SU-DHL-6 (cell line): Measurements from ENCODE around the gene MRPL14.

Source experiments
- EZH2phosphoT487 ChIP-seq: fragments of 200-600 bp; sonication (generic), shearing (Covaris generic); conservative IDR thresholded peaks from 2 replicates; pipeline ENCODE4 v1.6.1; 2018; ENCODE audit warnings: mild to moderate bottlenecking, antibody characterized with exemption, low read length, moderate library complexity, mixed read lengths
- TF ChIP-seq, protein P1 (sequence below): fragments of 200-600 bp; sonication (generic); IDR thresholded peaks from one replicate; pipeline ENCODE4 v1.5.1; 2017; ENCODE audit warnings: antibody characterized with exemption, mild to moderate bottlenecking, low read length, moderate library complexity; ENCODE audit not compliant: insufficient read depth, poor library complexity, severe bottlenecking

DNA sequence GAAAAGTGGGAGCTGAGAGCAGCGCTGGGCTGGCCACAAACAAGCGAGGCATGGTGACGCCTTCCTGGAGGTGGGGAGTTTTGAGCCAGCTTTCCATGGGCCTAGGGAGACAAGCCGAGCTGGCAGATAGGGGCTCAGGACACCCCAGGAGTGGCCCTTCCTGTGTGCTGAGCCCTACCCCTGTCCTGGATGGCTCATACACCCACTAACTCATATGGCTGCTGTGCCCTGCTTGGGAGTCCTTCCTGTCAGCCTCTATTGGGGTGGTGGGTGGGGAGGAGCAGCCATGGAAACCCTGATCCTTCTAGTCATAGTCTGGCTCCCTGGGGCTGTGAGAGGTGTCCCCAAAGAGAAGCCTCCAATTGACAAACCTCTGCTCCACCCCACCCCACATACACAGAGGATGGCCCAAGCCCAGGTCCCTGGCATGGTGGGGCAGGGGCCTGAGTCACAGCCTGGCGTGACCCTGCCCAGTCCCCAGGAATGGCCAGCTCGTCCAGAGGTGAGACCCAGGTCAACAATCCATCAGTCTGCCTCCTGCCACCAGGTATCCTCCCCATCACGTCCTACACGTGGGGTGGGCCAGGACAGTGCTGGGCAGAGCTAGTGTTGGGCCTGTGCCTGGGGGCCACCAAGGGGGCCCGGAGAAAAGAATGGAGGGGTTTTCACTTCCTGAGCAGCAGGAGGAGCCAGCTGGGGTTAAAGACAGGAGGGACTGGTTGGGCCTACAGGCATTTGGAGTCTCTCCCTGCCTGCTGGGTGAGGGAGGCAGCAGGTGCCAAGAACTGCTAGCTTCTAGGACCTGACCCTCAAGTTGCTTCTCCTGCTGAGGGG is 52.2 kb downstream of the MRPL14 start:
- TF ChIP-seq, protein P1, sequence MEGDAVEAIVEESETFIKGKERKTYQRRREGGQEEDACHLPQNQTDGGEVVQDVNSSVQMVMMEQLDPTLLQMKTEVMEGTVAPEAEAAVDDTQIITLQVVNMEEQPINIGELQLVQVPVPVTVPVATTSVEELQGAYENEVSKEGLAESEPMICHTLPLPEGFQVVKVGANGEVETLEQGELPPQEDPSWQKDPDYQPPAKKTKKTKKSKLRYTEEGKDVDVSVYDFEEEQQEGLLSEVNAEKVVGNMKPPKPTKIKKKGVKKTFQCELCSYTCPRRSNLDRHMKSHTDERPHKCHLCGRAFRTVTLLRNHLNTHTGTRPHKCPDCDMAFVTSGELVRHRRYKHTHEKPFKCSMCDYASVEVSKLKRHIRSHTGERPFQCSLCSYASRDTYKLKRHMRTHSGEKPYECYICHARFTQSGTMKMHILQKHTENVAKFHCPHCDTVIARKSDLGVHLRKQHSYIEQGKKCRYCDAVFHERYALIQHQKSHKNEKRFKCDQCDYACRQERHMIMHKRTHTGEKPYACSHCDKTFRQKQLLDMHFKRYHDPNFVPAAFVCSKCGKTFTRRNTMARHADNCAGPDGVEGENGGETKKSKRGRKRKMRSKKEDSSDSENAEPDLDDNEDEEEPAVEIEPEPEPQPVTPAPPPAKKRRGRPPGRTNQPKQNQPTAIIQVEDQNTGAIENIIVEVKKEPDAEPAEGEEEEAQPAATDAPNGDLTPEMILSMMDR: no peak
- 0 out of 2 replicates have a peak, but pooled peaks have one; percentile 44 for TF ChIP-seq EZH2phosphoT487
